ENCODE measurements around the gene CAMK2G.

- TF ChIP-seq CTCF (IDR thresholded peaks at IDR 0.05) (no peak), EP300 (IDR thresholded peaks at IDR 0.05) (no peak), POLR2A (IDR thresholded peaks at IDR 0.05) (no peak)
These were observed 84.7 kb downstream of the CAMK2G start for GRCh38 chr10:73789659-73790055.
